OCI-LY3 (cell line): ENCODE data around the gene EGFL7.

ENCODE experiments used
- H2AFZ ChIP-seq: fragments of 200-600, 300-600 bp; shearing (Covaris generic); 2 replicates; pipeline ENCODE4 v1.6.0; 2014; ENCODE audit warnings: antibody characterized with exemption, low read depth, low read length
- H3K27ac ChIP-seq: fragments of 200-600, 300-600 bp; sonication (generic); 2 replicates; pipeline ENCODE4 v1.5.1; 2014; ENCODE audit warnings: mild to moderate bottlenecking, low read length, moderate library complexity, mixed read lengths
- H3K27me3 ChIP-seq: fragments of 200-600, 300-600 bp; sonication (generic); 2 replicates; pipeline ENCODE4 v1.6.1; 2014; ENCODE audit warnings: low read depth, low read length, mixed read lengths
- H3K36me3 ChIP-seq: fragments of 200-600, 300-600 bp; sonication (generic); replicated peaks from 2 replicates; pipeline ENCODE3; 2014; ENCODE audit warnings: low read depth, low read length, mixed read lengths
- H3K4me1 ChIP-seq: fragments of 300-600, 200-600 bp; sonication (generic); 2 replicates; pipeline ENCODE4 v1.6.1; 2014; ENCODE audit warnings: low read length, mixed read lengths
- H3K4me2 ChIP-seq: fragments of 200-600, 300-600 bp; sonication (generic); 2 replicates; pipeline ENCODE4 v1.6.1; 2014; ENCODE audit warnings: low read length, mixed read lengths
- H3K4me3 ChIP-seq: fragments of 300-600, 200-600 bp; sonication (generic); 2 replicates; pipeline ENCODE4 v1.5.1; 2014; ENCODE audit warnings: antibody characterized with exemption, mild to moderate bottlenecking, low read length, moderate library complexity
- H3K79me2 ChIP-seq: fragments of 300-600, 200-600 bp; shearing (Covaris generic); 2 replicates; pipeline ENCODE4 v1.6.1; 2014; ENCODE audit warnings: mild to moderate bottlenecking, low read length, mixed read lengths
- H3K9ac ChIP-seq: fragments of 300-600, 200-600 bp; shearing (Covaris generic); 2 replicates; pipeline ENCODE4 v1.6.0; 2014; ENCODE audit warnings: mild to moderate bottlenecking, low read length, moderate library complexity
- H3K9me3 ChIP-seq: fragments of 200-600, 300-600 bp; shearing (Covaris generic); 2 replicates; pipeline ENCODE4 v1.6.1; 2014; ENCODE audit warnings: low read length, mixed read lengths; ENCODE audit not compliant: insufficient read depth
- H4K20me1 ChIP-seq: fragments of 200-600, 300-600 bp; sonication (generic); 2 replicates; pipeline ENCODE4 v1.6.1; 2016; ENCODE audit warnings: low read length, mixed read lengths; ENCODE audit not compliant: insufficient read depth
- EZH2phosphoT487 ChIP-seq: fragments of 200-600 bp; shearing (Covaris generic); IDR thresholded peaks from 2 replicates; pipeline ENCODE4 v1.6.1; 2018; ENCODE audit warnings: antibody characterized with exemption, mixed run types, low read depth
- TF ChIP-seq, protein P1 (sequence below): fragments of 200-600, 300-600 bp; sonication (generic); IDR thresholded peaks from 2 replicates; pipeline ENCODE4 v1.5.1; 2014; ENCODE audit warnings: antibody characterized with exemption, low read length, low read depth

EGFL7 gene

GRCh38 chr9:136668983-136669790 is 6.5 kb downstream of the EGFL7 start:
- no peak overlapping the region for H3K9ac ChIP-seq
- H3K4me3 ChIP-seq, result no peak overlapping the region
- no peaks in the 10 kb centered on the region for H3K9me3 ChIP-seq
- H3K79me2 ChIP-seq, result no peaks in the 10 kb centered on the region
- H3K27ac ChIP-seq, result no peak overlapping the region
- no peaks in the 10 kb centered on the region for H3K4me1 ChIP-seq
- no peak overlapping the region for H3K4me2 ChIP-seq
- H2AFZ ChIP-seq, result no peak overlapping the region
- H4K20me1 ChIP-seq, result no peaks in the 10 kb centered on the region
- TF ChIP-seq, protein P1, sequence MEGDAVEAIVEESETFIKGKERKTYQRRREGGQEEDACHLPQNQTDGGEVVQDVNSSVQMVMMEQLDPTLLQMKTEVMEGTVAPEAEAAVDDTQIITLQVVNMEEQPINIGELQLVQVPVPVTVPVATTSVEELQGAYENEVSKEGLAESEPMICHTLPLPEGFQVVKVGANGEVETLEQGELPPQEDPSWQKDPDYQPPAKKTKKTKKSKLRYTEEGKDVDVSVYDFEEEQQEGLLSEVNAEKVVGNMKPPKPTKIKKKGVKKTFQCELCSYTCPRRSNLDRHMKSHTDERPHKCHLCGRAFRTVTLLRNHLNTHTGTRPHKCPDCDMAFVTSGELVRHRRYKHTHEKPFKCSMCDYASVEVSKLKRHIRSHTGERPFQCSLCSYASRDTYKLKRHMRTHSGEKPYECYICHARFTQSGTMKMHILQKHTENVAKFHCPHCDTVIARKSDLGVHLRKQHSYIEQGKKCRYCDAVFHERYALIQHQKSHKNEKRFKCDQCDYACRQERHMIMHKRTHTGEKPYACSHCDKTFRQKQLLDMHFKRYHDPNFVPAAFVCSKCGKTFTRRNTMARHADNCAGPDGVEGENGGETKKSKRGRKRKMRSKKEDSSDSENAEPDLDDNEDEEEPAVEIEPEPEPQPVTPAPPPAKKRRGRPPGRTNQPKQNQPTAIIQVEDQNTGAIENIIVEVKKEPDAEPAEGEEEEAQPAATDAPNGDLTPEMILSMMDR, result no peak
- TF ChIP-seq EZH2phosphoT487, result no peak
- H3K27me3 ChIP-seq, result peaks cover 31% of the 10 kb centered on the region
- H3K36me3 ChIP-seq, result no peaks in the 10 kb centered on the region

DNA sequence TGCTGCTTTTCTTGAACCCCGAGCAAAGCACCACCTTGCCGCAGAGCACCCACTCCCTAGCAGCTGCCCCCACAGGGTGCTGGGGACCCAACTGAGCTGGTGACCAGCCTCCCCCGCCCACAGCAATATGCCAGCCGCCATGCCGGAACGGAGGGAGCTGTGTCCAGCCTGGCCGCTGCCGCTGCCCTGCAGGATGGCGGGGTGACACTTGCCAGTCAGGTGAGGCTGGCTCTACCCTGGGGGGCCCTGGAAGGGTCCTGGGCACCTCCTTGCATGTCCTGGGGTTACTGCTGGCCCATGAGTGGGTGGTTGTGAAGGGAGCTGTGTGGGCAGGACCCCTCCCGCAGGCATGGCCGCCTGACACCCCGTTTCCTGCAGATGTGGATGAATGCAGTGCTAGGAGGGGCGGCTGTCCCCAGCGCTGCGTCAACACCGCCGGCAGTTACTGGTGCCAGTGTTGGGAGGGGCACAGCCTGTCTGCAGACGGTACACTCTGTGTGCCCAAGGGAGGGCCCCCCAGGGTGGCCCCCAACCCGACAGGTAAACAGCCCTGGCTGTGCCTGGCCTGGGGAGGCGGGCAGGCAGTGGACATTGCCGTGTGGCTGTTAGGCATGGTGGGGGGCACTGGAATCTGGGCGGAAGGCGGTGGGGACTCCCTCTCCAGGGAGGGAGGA is 7.2 kb downstream of the EGFL7 start:
- no peak overlapping the region for H3K9ac ChIP-seq
- no peaks in the 10 kb centered on the region for H3K4me1 ChIP-seq
- H3K36me3 ChIP-seq, result no peaks in the 10 kb centered on the region
- H3K9me3 ChIP-seq, result no peaks in the 10 kb centered on the region
- TF ChIP-seq, protein P1, result no peak
- TF ChIP-seq EZH2phosphoT487, result no peak
- no peaks in the 10 kb centered on the region for H3K79me2 ChIP-seq
- peaks cover 31% of the 10 kb centered on the region for H3K27me3 ChIP-seq
- no peak overlapping the region for H3K27ac ChIP-seq
- H2AFZ ChIP-seq, result no peak overlapping the region
- no peaks in the 10 kb centered on the region for H4K20me1 ChIP-seq
- no peak overlapping the region for H3K4me3 ChIP-seq
- H3K4me2 ChIP-seq, result no peak overlapping the region

DNA sequence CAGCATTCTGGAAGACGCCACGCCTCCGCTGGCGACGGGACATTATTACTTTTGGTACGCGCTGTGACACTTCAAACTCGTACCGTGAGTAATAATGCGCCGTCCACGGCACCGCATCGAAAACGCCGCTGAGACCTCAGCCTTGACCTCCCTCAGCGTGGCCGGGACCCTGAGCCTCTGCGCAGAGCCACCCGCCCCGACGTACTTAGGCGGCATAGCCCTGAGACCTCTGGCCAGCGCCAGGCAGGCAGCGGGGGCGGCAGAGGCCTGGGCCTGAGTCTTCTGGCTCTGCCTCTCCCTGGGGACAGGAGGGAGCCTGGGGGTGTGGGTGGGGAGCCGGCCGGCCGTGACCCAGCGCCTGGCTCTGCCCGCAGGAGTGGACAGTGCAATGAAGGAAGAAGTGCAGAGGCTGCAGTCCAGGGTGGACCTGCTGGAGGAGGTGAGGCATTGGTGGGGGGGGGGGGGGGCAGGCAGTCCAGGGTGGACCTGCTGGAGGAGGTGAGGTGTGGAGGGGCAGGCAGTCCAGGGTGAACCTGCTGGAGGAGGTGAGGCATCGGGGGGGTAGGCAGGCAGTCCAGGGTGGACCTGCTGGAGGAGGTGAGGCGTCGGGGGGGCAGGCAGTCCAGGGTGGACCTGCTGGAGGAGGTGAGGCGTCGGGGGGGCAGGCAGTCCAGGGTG is 8.0 kb downstream of the EGFL7 start:
- Histone ChIP-seq H2AFZ (no peak overlapping the region), H4K20me1 (no peaks in the 10 kb centered on the region), H3K4me3 (no peak overlapping the region), H3K36me3 (no peaks in the 10 kb centered on the region), H3K4me1 (no peaks in the 10 kb centered on the region), H3K4me2 (no peak overlapping the region), H3K9me3 (no peaks in the 10 kb centered on the region), H3K9ac (no peak overlapping the region), H3K27ac (no peak overlapping the region), H3K79me2 (no peaks in the 10 kb centered on the region), H3K27me3 (peaks cover 31% of the 10 kb centered on the region)
- TF ChIP-seq EZH2phosphoT487, result no peak
- TF ChIP-seq, protein P1, result no peak

DNA sequence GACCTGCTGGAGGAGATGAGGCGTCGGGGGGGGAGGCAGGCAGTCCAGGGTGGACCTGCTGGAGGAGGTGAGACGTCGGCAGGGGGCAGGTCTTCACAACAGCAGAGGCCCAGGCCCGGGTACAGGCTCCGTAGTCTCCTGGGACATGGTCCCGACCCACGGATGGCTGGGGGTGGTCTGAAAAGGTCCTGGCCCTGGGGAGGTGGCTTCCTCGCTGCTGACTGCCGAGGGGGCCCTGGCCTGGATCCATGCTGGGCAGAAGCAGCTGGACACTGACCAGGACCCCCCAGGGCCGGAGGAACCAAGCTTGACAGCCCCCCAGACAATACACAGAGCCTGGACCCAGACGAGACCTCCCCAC is 8.5 kb downstream of the EGFL7 start:
- H4K20me1 ChIP-seq, result no peaks in the 10 kb centered on the region
- no peak overlapping the region for H2AFZ ChIP-seq
- H3K27me3 ChIP-seq, result peaks cover 31% of the 10 kb centered on the region
- TF ChIP-seq, protein P1, result no peak
- TF ChIP-seq EZH2phosphoT487, result no peak
- H3K27ac ChIP-seq, result no peak overlapping the region
- H3K4me2 ChIP-seq, result no peak overlapping the region
- no peak overlapping the region for H3K4me3 ChIP-seq
- no peaks in the 10 kb centered on the region for H3K4me1 ChIP-seq
- H3K79me2 ChIP-seq, result no peaks in the 10 kb centered on the region
- no peaks in the 10 kb centered on the region for H3K36me3 ChIP-seq
- no peak overlapping the region for H3K9ac ChIP-seq
- no peaks in the 10 kb centered on the region for H3K9me3 ChIP-seq
